ENCODE data around the gene HMG20B.

The HMG20B gene

DNA sequence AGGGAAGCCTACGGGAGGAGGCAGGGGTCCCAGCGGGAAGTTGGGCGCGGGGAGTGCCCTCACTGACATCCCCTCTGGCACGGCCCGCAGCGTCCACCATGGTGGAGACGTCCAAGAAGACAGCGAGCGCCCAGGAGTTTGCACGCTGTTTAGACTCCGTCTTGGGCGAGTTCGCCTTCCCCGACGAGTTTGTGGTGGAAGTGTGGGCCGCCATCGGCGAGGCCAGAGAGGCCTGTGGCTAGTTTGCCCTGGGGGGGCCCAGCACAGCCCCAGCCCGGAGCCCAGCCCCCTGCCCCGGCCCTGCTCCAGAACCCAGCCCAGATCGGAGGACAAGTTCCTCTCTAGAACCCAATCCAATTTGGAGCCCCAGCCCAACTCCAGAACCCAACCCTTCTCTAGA lies 17.2 kb downstream of the HMG20B start:
- no peak for TF ChIP-seq CTCF (IDR thresholded peaks at IDR 0.05)

DNA sequence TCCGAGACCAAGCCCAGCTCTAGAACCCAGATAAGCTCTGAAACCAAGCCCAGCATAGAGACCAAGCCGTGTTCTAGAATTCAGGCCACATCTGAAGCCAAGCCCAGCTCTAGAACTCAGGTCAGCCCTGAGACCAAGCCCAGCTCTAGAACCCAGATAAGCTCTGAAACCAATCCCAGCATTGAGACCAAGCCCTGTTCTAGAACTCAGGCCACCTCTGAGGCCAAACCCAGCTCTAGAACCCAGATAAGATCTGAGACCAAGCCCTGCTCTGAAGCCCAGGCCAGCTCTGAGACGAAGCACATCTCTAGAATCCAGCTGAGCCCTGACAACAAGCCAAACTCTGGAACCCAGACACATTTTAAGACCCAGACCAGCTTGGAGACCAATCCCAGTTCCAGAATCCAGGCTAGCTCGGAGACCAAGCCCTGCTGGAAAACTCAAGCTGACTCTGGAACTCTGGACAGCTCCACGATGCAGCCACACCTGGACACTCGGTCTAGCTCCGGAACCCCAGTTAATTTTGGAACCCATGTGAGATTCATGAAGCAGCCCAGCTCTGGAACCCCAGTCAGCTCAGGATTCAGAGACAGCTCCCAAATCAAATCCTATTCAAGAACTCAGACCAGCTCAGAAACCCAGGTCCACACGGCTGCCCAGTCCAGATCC lies 18.4 kb downstream of the HMG20B start:
- TF ChIP-seq CTCF (IDR thresholded peaks at IDR 0.05): no peak

GRCh38 chr19:3591876-3592613 lies 19.3 kb downstream of the HMG20B start:
- TF ChIP-seq CTCF (IDR thresholded peaks at IDR 0.05): no peak

- no peak for TF ChIP-seq CTCF (IDR thresholded peaks at IDR 0.05)
Observed at GRCh38 chr19:3593156-3593555, 20.4 kb downstream of the HMG20B start.

DNA sequence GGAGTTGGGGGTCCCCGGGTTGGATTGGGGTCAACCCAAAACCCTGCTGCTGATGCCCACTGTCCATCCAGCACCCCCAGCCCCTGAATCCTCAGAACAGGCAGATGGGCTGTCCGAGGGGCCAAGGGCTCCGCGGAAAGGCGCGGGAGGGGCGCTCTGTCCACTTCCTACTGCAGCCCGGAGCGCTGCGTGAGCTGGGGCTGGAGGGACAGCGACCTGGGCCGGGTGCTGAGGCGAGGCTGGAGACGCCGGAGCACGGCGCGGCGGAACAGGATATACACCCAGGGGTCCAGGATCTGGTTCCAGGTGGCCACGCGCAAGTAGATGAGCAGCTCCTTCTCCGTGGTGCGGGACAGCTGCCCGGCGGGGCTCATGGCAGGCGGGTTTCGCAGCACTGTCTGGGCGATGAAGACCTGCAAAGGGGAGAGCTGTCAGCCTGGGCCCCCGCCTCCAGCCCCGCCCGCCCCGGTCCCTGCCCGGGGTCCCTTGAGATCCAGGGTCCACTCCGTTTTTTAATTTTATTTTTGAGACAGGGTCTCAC lies 22.8 kb downstream of the HMG20B start:
- TF ChIP-seq CTCF (IDR thresholded peaks at IDR 0.05): no peak

DNA sequence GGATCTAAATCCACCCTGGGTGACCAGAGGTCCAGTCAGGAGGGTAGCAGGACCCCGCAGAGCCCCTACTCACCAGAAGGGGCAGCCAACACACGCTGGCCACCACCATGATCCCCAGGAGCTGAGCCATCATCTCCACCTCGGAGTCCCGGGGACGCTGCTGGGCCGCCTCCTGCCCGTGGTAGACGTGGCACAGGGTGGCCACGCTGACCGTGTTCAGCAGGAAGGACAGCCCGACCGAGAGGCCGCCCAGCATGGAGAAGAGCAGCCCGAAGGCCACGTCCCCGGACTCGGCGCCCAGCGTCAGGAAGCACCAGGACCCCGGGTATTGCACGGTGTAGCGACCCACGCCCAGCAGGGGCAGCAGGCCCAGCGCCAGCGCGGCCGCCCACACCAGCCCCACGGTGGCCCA lies 27.0 kb downstream of the HMG20B start:
- TF ChIP-seq CTCF (IDR thresholded peaks at IDR 0.05): no peak

DNA sequence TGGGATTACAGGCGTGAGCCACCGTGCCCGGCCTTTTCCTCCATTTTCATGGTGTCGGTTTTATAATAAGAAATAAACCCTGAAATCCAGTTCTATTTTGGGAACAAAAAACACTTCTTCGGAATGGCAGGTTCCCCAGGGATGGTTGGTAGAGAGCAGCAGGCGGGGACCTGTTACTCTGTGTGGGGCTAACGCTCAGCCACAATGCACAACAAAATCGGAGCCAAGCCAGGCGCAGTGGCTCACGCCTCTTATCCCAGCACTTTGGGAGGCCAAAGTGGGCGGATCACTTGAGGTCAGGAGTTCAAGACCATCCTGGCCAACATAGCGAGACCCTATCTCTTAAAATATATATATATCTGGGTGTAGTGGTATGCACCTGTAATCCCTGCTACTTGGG lies 28.3 kb downstream of the HMG20B start:
- no peak for TF ChIP-seq CTCF (IDR thresholded peaks at IDR 0.05)

Measured in LNCAP (cell line).